Glutamatergic neuron (in vitro differentiated cells): ENCODE measurements around the gene CAND1. TPM values are rescaled to one million over a fixed set of nuclear protein-coding genes. Genes with fewer than 3 reads are reported as not detected.

Source experiments
- DNase-seq: peaks from one replicate; pipeline ENCODE4 v3.0.0; 2022
- H3K27ac Mint-ChIP-seq: one replicate; pipeline ENCODE4 v1.8.0; 2020; ENCODE audit warnings: mild to moderate bottlenecking, mixed read lengths, inconsistent platforms; ENCODE audit not compliant: unreplicated experiment
- H3K27me3 Mint-ChIP-seq: one replicate; pipeline ENCODE4 v1.8.0; 2020; ENCODE audit warnings: mild to moderate bottlenecking, moderate library complexity, mixed read lengths, inconsistent platforms; ENCODE audit not compliant: unreplicated experiment
- H3K36me3 Mint-ChIP-seq: one replicate; pipeline ENCODE4 v1.8.0; 2020; ENCODE audit warnings: mild to moderate bottlenecking, mixed read lengths, inconsistent platforms; ENCODE audit not compliant: unreplicated experiment
- H3K4me1 Mint-ChIP-seq: one replicate; pipeline ENCODE4 v1.8.0; 2020; ENCODE audit warnings: mild to moderate bottlenecking, low read depth, mixed read lengths, inconsistent platforms; ENCODE audit not compliant: unreplicated experiment
- H3K4me3 Mint-ChIP-seq: one replicate; pipeline ENCODE4 v1.8.0; 2020; ENCODE audit warnings: mild to moderate bottlenecking, mixed read lengths, inconsistent platforms; ENCODE audit not compliant: unreplicated experiment
- H3K9me3 Mint-ChIP-seq: one replicate; pipeline ENCODE4 v1.8.0; 2020; ENCODE audit warnings: mild to moderate bottlenecking, moderate library complexity, mixed read lengths, inconsistent platforms; ENCODE audit not compliant: unreplicated experiment
- total RNA-seq: library from RNA; stranded (reverse); fragmentation: NEBNext Ultra II Directional; extraction: Animal tissue kit (Norgen Biotek cat#: 25700); gene quantifications from one replicate; pipeline ENCODE4 v1.2.1, GENCODE V29; 2021; ENCODE audit not compliant: unreplicated experiment
- TF ChIP-seq, protein P1 (sequence below): fragments of 200-600 bp; sonication (generic); IDR thresholded peaks from one replicate; pipeline ENCODE4 v1.5.0; 2021; ENCODE audit not compliant: partially characterized antibody, unreplicated experiment

Gene CAND1
- total RNA-seq, 1 donor from 2014 or later: 195 TPM

DNA sequence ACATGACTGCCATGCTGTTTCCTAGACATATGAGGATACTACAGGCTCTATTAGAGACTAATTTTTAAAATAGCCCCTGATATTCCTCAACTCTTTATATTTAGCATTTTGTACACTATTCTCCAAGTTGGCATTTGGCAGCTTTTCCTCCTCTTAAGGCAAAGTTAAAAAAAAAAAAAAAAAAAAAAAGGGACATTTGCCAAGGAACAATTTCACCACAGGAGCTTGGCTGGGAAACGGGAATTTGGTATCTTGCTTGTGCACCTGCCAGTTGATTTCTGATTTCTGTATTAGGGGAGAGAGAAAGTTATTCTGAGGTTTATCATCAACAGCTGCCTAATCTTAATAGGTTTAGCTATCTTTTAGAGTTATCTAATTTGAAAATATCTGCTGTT lies 87.2 kb downstream of the CAND1 start:
- TF ChIP-seq, protein P1, sequence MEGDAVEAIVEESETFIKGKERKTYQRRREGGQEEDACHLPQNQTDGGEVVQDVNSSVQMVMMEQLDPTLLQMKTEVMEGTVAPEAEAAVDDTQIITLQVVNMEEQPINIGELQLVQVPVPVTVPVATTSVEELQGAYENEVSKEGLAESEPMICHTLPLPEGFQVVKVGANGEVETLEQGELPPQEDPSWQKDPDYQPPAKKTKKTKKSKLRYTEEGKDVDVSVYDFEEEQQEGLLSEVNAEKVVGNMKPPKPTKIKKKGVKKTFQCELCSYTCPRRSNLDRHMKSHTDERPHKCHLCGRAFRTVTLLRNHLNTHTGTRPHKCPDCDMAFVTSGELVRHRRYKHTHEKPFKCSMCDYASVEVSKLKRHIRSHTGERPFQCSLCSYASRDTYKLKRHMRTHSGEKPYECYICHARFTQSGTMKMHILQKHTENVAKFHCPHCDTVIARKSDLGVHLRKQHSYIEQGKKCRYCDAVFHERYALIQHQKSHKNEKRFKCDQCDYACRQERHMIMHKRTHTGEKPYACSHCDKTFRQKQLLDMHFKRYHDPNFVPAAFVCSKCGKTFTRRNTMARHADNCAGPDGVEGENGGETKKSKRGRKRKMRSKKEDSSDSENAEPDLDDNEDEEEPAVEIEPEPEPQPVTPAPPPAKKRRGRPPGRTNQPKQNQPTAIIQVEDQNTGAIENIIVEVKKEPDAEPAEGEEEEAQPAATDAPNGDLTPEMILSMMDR: no peak
- Mint-ChIP-seq H3K36me3 (no peaks in the 10 kb centered on the region), H3K4me3 (no peak overlapping the region), H3K4me1 (peaks cover 14% of the 10 kb centered on the region), H3K9me3 (no peaks in the 10 kb centered on the region), H3K27ac (no peak overlapping the region), H3K27me3 (no peaks in the 10 kb centered on the region)
- no peak for DNase-seq

DNA sequence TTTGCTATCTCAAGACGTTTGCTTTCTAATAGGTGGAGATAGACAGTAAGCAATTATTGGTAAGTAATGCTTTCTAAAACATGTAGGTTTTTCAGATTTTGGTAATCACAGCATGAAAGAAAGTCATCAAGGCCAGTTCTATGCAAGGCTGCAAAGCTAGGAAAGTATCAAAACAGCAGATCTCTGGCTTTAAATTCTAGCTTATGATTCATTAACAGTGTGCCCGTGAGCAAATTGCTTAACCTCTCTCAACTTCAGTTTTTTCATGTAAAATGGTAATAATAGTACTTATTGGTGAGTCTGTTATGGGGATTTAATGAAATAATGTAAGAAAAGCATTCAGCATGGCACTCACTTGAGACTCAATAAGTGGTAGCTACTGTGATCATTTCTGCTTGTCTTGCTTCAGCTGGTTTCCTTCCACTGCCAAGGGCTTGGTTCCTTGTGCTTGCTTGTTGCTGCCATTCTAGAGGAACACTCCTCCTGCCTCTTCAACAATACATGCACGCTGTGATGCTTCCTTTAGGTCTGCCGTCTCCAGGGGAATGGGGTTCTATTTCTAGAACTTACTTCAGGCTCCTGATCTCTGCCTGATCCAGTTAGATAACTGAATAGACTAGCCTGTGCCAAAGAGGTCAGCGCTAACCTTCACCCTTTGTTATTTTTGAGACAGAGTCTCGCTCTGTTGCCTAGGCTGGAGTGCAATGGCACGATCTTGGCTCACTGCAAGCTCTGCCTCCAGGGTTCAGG lies 88.4 kb downstream of the CAND1 start:
- H3K36me3 Mint-ChIP-seq: no peaks in the 10 kb centered on the region
- no peak for DNase-seq
- H3K4me3 Mint-ChIP-seq: no peak overlapping the region
- no peaks in the 10 kb centered on the region for H3K27me3 Mint-ChIP-seq
- peaks cover 14% of the 10 kb centered on the region for H3K4me1 Mint-ChIP-seq
- H3K27ac Mint-ChIP-seq: no peak overlapping the region
- TF ChIP-seq, protein P1: no peak
- no peaks in the 10 kb centered on the region for H3K9me3 Mint-ChIP-seq

DNA sequence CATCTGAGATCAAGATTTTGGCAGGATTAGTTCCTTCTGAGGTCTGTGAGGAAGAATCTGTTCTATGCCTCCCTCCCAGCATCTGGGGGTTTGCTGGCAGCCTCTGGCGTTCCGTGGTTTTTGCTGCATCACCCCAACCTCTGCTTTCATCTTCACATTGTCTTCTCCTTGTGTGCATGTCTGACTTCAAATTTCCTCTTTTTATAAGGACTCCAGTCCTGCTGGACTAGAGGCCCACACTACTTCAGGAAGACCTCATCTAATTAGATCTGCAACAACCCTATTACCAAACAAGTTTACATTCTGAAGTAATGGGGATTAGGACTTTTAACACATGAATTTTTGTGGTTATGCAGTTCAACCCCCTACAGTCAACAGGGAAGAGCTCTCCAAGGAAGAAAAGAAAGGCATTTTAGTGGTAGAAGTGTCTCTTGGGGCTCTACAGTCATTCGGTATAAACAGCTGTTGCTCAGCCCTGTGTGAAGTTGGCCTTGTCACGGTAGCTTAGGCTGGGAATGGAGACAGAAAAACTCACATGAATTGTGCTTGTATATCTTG lies 89.7 kb downstream of the CAND1 start:
- Mint-ChIP-seq H3K36me3 (no peaks in the 10 kb centered on the region), H3K4me1 (peaks cover 14% of the 10 kb centered on the region), H3K27me3 (no peaks in the 10 kb centered on the region), H3K27ac (no peak overlapping the region), H3K9me3 (no peaks in the 10 kb centered on the region), H3K4me3 (no peak overlapping the region)
- TF ChIP-seq, protein P1: no peak
- DNase-seq: no peak

DNA sequence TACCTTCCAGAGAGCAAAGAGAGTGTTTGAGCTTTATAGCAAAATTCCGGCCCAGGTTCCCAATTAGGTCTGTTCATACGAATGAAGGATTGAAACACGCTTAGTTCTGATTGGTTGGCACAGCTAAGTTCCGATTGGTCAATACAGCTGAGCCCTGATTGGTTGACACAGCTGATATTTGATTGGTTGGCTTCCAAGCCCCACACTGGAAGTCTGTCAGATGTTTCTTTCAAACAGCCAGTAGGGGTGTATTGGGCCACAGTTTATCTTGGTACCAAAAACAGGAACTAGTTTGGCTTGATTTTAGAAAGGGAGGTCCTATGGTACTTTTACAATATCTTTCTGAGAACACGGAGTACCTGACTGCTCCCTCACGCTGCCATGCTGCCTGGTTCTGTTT lies 93.4 kb downstream of the CAND1 start:
- TF ChIP-seq, protein P1: no peak
- no peak for DNase-seq
- Mint-ChIP-seq H3K27ac (no peak overlapping the region), H3K9me3 (no peaks in the 10 kb centered on the region), H3K27me3 (no peaks in the 10 kb centered on the region), H3K4me1 (peaks cover 11% of the 10 kb centered on the region), H3K4me3 (no peak overlapping the region), H3K36me3 (no peaks in the 10 kb centered on the region)

DNA sequence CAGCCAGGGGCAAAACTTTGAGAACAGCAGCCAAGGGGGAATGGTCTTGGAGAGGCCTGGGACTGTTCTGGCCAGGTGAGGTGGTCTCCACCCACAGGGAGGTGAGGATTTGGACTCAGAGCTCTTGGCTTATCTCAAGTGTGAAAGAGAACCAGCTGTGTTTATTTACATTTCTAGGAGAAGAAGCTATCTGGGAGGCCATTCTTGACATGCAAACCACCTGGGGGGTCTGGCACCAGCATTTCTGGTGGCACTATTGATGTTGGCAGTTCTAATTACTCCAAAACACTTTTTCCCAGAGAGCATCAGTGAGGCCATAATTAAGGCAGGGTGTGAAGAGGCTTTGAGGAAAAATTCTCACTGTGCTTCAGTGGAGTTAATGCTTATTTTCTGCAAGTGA lies 95.1 kb downstream of the CAND1 start:
- Mint-ChIP-seq H3K4me1 (peaks cover 5% of the 10 kb centered on the region), H3K36me3 (no peaks in the 10 kb centered on the region), H3K27ac (no peak overlapping the region), H3K9me3 (no peaks in the 10 kb centered on the region), H3K27me3 (no peaks in the 10 kb centered on the region), H3K4me3 (no peak overlapping the region)
- DNase-seq: no peak
- TF ChIP-seq, protein P1: no peak
